OCI-LY7 (cell line): ENCODE results near the gene TPSD1. TPM values are rescaled to one million over a fixed set of nuclear protein-coding genes. Genes with fewer than 3 reads are reported as not detected.
"Not testable (repeated sequence)": the region's sequence is repeated elsewhere in the genome, so short reads cannot be mapped to it uniquely, and the experiment has no call there.

Experiments used
- BruUV-seq: library from RNA; stranded (reverse); fragments of 400-500 nt; replicated peaks from 2 replicates; lab custom pipeline; 2021; lab: Mats Ljungman, UMichigan
- CTCF ChIA-PET: fragments of 300-600 bp; sonication (Branson Sonifier 250); formaldehyde crosslinking; loops from one replicate; lab custom pipeline; 2022; ENCODE audit warnings: antibody characterized with exemption; ENCODE audit not compliant: unreplicated experiment; lab: Charles Lee
- POLR2A ChIA-PET: fragments of 300-600 bp; sonication (Branson Sonifier 250); formaldehyde crosslinking; loops from one replicate; lab custom pipeline; 2022; ENCODE audit warnings: antibody characterized with exemption; lab: Charles Lee
- DNase-seq: peaks from one replicate; pipeline ENCODE4 v3.0.0-alpha.2; 2015; ENCODE audit warnings: low spot score
- H2AFZ ChIP-seq: fragments of 200-600 bp; sonication (generic), shearing (Covaris generic); 2 replicates; pipeline ENCODE4 v1.6.1; 2014; ENCODE audit warnings: mild to moderate bottlenecking, antibody characterized with exemption, low read length, moderate library complexity
- H3K27ac ChIP-seq: fragments of 200-600 bp; sonication (generic); 2 replicates; pipeline ENCODE4 v1.5.1; 2014; ENCODE audit warnings: mixed run types, low read depth, mild to moderate bottlenecking, moderate library complexity, low read length, inconsistent platforms; ENCODE audit not compliant: poor library complexity, severe bottlenecking
- H3K36me3 ChIP-seq: fragments of 200-600 bp; sonication (generic); 2 replicates; pipeline ENCODE4 v1.6.1; 2014; ENCODE audit warnings: mild to moderate bottlenecking, antibody characterized with exemption, low read length, moderate library complexity, mixed read lengths; ENCODE audit not compliant: insufficient read depth
- H3K4me1 ChIP-seq: fragments of 200-600 bp; sonication (generic); 2 replicates; pipeline ENCODE4 v1.5.1; 2014; ENCODE audit warnings: mild to moderate bottlenecking, low read length; ENCODE audit not compliant: insufficient read depth, poor library complexity, severe bottlenecking
- H3K4me2 ChIP-seq: fragments of 200-600 bp; sonication (generic); 2 replicates; pipeline ENCODE4 v1.6.1; 2014; ENCODE audit warnings: mild to moderate bottlenecking, low read length
- H3K4me3 ChIP-seq: fragments of 200-600 bp; sonication (generic); 2 replicates; pipeline ENCODE4 v1.5.1; 2014; ENCODE audit warnings: mild to moderate bottlenecking, low read depth, low read length; ENCODE audit not compliant: poor library complexity, severe bottlenecking
- H3K79me2 ChIP-seq: fragments of 200-600 bp; sonication (generic); 2 replicates; pipeline ENCODE4 v1.6.1; 2016; ENCODE audit warnings: low read depth, mild to moderate bottlenecking, low read length, moderate library complexity, mixed read lengths; ENCODE audit not compliant: insufficient read depth
- H3K9me2 ChIP-seq: fragments of 200-600 bp; sonication (generic); 2 replicates; pipeline ENCODE4 v1.6.1; 2016; ENCODE audit warnings: mild to moderate bottlenecking, low read length, mixed read lengths; ENCODE audit not compliant: insufficient read depth
- H3K9me3 ChIP-seq: fragments of 200-600 bp; sonication (generic); 2 replicates; pipeline ENCODE4 v1.6.1; 2014; ENCODE audit warnings: mild to moderate bottlenecking, mixed run types, low read length, mixed read lengths
- H4K20me1 ChIP-seq: fragments of 200-600 bp; sonication (generic); 2 replicates; pipeline ENCODE4 v1.6.1; 2014; ENCODE audit warnings: mild to moderate bottlenecking, antibody characterized with exemption, low read length, moderate library complexity, mixed read lengths; ENCODE audit not compliant: insufficient read depth
- CTCF ChIP-seq: fragments of 200-600 bp; sonication (generic); conservative IDR thresholded peaks from 2 replicates; pipeline ENCODE4 v1.5.1; 2014; ENCODE audit warnings: mild to moderate bottlenecking, antibody characterized with exemption, low read length, moderate library complexity, mixed read lengths
- EZH2phosphoT487 ChIP-seq: fragments of 200-600 bp; sonication (generic); IDR thresholded peaks from 2 replicates; pipeline ENCODE4 v1.6.1; 2018; ENCODE audit warnings: low read depth, borderline replicate concordance, mild to moderate bottlenecking, mixed run types, antibody characterized with exemption, low read length, moderate library complexity, mixed read lengths
- intact Hi-C: fragments of 100-400 bp; cut with micrococcal nuclease; formaldehyde crosslinking; loops from one replicate; pipeline ENCODE4 v1.10.0; 2022; ENCODE audit not compliant: unreplicated experiment
- total RNA-seq, 2 experiments: library from RNA; depleted of rRNA in 1 of 2; stranded (reverse); fragments of >200 nt in 1 of 2; shearing (Covaris generic) in 1 of 2; gene quantifications; 2 replicates each; pipeline ENCODE4 v1.2.3, GENCODE V29; 2014 to 2022

Gene TPSD1
- total RNA-seq, 2 experiments from 2014 or later: not detected

- POLR2A ChIA-PET, H3K4me3 ChIP-seq, BruUV-seq, DNase-seq, H3K27ac ChIP-seq, intact Hi-C loops, CTCF ChIA-PET, H3K79me2 ChIP-seq, H3K4me2 ChIP-seq, H3K36me3 ChIP-seq, H3K9me3 ChIP-seq, H2AFZ ChIP-seq, H3K9me2 ChIP-seq, H4K20me1 ChIP-seq, H3K4me1 ChIP-seq: not testable (repeated sequence)
Measured at GRCh38 chr16:1241081-1241480, 14.8 kb upstream of the TPSD1 start.

GRCh38 chr16:1243363-1243762 lies 12.5 kb upstream of the TPSD1 start:
- H3K9me2 ChIP-seq, H2AFZ ChIP-seq, CTCF ChIA-PET, H3K4me1 ChIP-seq, H3K27ac ChIP-seq, POLR2A ChIA-PET, H4K20me1 ChIP-seq, intact Hi-C loops, H3K4me3 ChIP-seq, H3K79me2 ChIP-seq, BruUV-seq, DNase-seq, H3K4me2 ChIP-seq, H3K9me3 ChIP-seq, H3K36me3 ChIP-seq: not testable (repeated sequence)

DNA sequence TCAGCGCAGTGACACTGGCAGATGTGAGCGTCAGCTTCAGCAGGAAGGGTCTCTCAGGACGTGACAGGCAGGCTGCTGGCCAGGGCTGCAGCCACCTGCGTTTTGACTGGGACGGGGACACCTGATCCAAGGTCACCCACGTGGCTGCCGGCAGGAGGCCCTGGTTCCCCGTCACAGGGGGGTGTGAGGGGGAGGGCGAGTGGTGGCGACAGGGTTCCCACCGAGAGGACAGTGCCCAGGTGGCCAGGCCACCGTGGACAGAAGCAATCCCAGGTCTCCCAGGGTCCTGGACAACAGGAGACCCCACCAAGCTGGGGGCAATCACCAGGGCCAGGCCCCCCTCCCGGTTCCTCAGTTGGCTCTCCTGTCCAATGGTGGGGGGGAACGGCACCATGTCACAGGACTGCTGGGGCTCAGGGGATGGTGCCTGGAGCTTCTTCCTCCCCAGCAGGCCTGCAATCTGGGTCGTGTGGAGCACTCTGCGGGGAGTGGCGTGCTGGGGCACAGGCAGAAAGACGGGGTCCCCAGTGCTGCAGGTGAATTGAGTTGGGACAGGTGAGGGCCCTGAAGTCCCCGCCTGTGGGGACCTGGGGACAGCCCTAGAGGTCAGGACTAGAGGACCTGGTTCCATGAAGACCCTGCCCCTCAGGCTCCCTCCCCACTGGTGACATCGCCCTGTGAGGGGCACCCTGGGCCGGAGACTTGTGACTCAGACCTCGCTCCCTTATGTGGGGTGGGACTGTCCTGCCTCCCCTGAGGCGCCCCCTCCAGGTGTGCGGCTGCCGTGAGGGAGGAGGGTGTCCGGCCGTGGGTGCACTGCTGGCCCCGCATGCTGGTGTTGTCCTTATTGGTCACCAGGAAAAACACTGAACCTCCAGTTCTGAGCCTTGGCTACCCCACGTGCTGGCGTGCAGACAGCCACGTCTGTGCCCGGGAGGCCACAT lies 11.7 kb upstream of the TPSD1 start:
- H3K4me3 ChIP-seq, intact Hi-C loops, H3K27ac ChIP-seq, H3K4me1 ChIP-seq, CTCF ChIA-PET, H3K9me3 ChIP-seq, H2AFZ ChIP-seq, POLR2A ChIA-PET, BruUV-seq, H3K4me2 ChIP-seq, H4K20me1 ChIP-seq, DNase-seq, H3K36me3 ChIP-seq, H3K9me2 ChIP-seq, H3K79me2 ChIP-seq: not testable (repeated sequence)

DNA sequence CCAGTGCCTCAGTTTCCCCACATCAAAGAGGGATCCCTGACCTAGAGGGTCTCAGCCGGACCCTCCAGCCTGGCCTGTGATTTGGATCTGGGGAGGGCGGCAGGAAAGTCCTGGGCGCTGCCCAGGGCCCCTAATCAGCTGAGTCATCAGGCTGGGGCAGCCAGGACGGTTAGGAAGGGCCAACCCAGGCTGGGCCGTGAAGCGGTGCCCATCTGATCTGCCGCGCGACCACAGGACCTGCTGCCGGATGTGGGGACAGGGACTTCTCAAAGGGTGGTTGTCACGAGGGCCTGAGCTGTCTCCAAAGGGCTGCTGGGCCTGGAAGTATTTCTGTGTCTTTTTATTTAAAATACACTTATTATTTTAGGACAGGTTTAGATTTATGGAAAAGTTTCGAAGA lies 11.0 kb upstream of the TPSD1 start:
- no peak for DNase-seq
- Histone ChIP-seq H3K4me3 (no peak overlapping the region), H4K20me1 (no peaks in the 10 kb centered on the region), H2AFZ (no peak overlapping the region), H3K27ac (no peak overlapping the region), H3K4me2 (no peak overlapping the region), H3K36me3 (no peaks in the 10 kb centered on the region), H3K4me1 (no peaks in the 10 kb centered on the region), H3K9me2 (no peaks in the 10 kb centered on the region), H3K9me3 (no peaks in the 10 kb centered on the region), H3K79me2 (no peaks in the 10 kb centered on the region)
- TF ChIP-seq EZH2phosphoT487: no peak
- no peak for TF ChIP-seq CTCF
- intact Hi-C loops: no loop called here
- no TSS peak for BruUV-seq
- ChIA-PET CTCF (no interaction called here), POLR2A (no interaction called here)
